NCI-H774 (cell line): Measurements from ENCODE around the gene WSCD1.

Experiments
- DNase-seq: peaks from one replicate; lab custom pipeline; 2025; lab: John Stamatoyannopoulos, UW

Gene WSCD1

GRCh38 chr17:6107791-6108190, 37.6 kb downstream of the WSCD1 start:
- DNase-seq = no peak

GRCh38 chr17:6108382-6108781, 38.2 kb downstream of the WSCD1 start:
- DNase-seq = no peak

- DNase-seq = no peak
Observed at GRCh38 chr17:6108987-6109386, 38.8 kb downstream of the WSCD1 start.

GRCh38 chr17:6109536-6109935, 39.4 kb downstream of the WSCD1 start:
- no peak for DNase-seq

GRCh38 chr17:6110088-6110487, 39.9 kb downstream of the WSCD1 start:
- no peak for DNase-seq

DNA sequence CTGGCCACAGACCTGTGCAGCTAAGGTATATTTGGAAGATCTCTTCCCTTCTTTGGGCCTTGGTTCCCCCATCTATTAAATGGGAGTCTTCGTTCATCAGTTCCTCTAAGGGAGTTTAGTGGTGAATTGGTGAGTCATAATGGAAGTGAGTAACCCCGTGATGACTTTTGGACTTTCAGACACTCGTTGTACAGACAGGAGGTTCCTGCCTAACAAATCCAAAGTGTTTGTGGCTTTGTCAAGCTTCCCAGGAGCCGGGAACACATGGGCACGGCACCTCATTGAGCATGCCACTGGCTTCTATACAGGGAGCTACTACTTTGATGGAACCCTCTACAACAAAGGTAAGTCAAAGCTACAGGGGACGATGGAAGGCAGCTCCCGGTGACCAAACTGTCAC, 40.4 kb downstream of the WSCD1 start:
- no peak for DNase-seq

GRCh38 chr17:6120351-6120750, 50.2 kb downstream of the WSCD1 start:
- no peak for DNase-seq

DNA sequence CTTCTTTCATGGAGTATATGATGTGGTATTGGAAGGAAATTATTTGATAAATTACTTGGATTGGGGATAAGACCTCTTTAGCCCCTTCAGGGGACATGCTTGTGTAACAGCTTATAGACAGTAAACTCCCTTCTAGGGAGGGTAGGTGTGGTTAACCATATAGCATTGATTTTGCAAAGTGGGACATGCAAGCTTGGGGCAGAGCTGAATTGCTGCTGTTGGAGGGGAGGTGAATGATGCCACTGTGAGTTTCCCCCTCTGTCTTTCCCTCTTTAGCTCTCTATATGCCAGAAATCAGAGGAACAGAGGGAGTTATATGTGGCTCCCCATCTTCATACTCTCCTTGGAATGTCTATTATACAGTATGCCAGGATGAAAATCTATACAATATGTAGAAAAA, 54.7 kb downstream of the WSCD1 start:
- no peak for DNase-seq

DNA sequence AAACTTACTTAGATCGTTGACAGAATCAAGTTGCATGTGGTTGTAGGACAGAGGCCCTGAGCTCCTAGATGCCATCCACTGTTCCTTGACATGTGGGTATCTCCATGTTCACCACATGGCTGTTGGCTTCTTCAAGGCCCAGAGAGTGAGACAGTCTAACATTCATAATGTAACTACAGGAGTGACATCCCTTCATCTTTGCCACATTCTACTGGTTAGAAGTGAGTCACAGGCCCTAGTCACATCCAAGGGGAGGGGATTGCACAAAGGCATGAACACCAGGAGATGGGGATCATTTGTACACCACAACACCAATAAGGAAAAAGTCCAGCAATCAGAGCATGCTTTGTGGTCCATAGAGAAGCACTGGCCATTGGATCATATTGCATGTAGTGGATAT, 56.6 kb downstream of the WSCD1 start:
- no peak for DNase-seq

- DNase-seq = no peak
Observed at GRCh38 chr17:6134721-6135120, 64.5 kb downstream of the WSCD1 start.

DNA sequence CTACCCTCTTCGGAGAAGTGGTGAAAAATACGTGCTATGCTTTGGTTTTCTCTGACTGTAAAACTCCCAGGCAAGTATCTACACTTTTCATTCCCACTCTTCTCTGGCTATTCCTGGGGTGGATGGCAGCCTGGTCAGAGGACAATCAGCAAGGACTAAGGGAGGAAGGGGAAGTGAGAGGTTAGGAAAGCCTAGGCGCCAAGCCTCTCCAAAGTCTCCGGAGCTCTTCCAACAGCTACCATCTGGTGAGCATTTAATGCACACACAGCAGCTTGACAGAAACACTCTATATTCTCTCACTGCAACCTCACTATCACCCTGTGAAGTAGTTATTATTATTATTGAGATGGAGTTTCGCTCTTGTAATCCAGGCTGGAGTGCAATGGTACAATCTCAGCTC, 65.1 kb downstream of the WSCD1 start:
- no peak for DNase-seq

GRCh38 chr17:6135996-6136395, 65.8 kb downstream of the WSCD1 start:
- DNase-seq = no peak

DNA sequence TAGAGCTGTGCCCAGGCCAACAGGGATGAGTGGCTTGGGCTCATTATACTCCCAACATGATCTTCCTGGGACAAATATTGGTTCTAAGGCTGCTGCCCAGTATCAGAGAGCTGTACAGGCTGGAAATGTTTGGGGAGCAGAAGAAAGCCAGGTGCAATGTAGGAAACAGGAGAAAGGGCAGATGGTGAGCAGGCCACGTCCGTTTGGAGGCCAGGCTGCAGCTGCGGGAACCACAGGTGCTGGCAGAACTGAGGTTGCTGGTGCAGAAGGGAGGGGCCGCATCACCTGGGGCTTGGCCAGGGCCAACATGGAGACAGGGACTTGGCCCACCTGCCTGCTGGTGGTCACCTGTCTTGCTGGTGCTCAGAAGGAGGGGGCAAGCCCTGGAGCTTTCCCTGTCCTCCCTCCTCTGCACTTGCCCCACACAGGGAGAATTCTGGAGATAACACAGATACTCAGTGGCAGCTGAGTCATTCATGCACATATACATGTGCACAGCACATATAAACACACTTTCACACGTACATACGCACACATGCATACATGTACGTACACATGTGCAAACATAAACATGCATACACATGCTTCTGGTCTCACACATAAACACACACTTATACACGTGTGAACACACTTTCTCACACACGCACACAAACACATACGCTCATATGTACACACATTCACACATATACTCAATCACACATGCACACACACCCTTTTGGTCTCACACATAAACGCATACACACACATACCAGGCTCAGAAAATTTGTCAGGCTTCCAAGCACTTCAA, 67.7 kb downstream of the WSCD1 start:
- peak; percentile 56 for DNase-seq

DNA sequence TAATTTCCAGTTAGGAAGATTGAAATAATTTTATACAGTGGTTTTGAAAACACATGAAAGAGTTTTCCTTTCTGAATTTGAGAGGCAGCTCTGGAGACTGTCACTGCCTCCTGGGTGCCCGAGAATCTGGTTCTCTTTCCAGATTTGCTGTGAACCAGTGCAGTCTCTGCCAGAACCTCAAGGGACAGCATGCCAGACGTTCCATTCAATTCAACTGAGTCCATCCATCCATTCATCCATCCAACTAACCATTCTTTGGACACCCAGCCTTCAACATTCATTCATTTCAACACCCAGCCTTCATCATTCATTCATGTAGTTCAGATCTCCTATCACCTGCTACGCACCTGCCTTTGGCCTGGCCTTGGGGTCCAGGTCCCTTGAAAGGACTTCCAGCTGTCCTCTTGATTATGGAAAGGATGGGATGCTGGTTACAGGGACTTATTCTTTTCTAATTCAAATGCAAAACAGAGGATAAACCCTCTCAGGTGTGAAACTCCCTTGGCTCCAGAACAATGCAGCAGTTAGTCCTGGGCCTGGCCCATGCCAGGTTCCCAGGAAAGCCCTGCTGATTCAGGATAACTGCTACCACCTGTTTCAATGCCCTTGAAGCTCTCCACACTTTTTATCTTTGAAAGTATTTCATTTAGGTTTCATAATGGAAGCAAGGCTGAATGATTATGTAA, 68.7 kb downstream of the WSCD1 start:
- no peak for DNase-seq

DNA sequence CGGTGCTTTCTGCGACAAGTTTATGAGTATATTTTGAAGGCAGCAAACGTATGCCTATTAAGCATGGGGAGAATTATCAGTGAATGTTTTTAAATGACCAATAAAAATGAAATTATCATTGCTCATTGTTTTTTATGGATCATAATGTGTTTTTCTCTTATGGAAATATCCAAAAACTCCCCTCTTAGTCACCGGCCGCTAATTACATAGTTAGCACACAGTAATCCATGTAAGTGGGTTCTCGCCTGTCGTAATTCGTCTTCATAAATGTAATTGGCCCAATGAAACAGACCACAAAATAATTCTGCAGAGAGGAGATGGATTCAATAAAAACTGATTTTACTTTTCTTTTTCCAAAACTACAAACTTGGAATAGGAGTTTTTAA, 69.3 kb downstream of the WSCD1 start:
- no peak for DNase-seq

GRCh38 chr17:6140188-6140587, 70.0 kb downstream of the WSCD1 start:
- DNase-seq = no peak

DNA sequence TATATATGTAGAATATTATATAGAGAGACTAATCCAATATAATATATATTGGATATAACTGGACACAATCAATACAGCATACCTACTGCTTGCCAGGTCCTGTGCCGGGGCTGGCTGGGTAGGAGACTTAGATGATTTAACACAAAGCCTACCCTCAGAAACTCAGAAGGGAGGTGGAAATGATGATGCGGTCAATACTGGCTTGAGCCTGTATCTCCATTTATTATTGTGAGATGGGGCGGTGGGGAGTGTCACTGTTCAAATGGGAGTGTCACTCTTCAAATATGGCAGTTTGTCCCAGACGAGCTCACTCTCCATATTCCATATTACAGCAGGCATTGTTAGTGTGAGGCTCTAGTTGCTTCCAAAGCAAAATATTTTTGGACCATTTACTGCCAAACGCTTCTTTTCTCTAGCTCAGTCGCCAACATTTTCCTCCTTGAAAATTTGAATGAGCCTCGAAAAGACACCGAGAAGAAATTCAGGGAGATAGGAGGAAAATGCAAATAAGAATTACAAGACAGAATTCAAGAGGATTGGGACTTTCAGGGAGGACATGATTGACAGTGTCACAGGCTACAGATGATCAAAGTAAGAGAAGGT, 70.7 kb downstream of the WSCD1 start:
- no peak for DNase-seq

DNA sequence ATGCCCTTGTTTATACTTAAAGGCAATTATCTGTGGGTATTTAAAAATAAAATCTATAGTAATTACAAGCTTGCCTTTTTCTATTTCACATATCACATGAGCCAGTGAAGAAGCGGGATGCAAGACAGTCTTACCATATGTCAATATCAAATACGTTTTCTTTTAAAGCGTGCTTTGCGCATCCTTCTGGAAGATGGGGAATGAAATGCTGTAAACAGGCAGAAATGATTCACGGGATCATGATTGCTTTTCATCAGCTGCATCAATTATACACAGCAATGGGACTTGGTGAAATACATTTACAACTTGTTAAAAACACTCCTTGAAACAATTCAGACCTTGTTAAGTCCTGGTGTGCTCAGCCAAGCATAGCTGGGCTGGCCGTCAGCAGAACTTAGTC, 72.5 kb downstream of the WSCD1 start:
- no peak for DNase-seq

DNA sequence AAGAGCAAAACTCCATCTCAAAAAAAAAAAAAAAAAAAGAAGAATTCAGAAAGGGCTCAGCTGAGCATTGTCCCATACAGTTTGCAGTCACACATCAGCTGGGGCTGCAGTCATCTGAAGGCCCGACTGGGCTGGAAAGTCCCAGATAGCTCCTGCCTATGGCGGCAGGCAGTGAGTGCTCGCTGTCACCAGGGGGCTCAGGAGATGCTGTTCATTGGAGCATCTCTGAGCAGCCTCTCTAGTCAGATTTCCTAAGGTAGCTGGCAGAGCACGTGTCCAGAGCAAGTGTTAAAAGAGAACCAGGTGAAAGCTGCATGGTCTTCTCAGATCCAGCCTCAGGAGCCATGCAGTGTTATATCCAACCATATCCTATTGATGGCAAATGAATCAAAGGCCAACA, 75.8 kb downstream of the WSCD1 start:
- DNase-seq = no peak

- DNase-seq = no peak
Observed at GRCh38 chr17:6147042-6147441, 76.9 kb downstream of the WSCD1 start.

DNA sequence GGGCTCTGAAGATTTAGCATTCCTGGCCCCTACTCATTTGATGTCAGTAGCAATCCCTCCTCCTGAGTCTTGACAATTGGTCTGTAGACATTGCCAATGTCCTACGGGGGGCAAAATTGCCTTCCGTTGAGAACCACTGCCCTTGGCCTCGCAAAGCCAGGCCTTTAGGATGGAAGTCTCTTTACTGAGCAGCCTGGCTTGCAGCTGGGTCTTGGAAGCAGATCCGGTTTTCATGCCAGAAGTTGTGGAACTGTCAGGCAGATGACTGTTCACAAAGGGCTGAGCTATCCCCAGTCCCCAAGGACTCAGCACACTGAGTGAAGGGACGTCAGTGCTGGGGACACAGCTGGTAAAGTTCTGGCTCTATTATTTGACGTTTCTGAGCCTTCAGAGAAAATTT, 83.2 kb downstream of the WSCD1 start:
- DNase-seq = no peak

DNA sequence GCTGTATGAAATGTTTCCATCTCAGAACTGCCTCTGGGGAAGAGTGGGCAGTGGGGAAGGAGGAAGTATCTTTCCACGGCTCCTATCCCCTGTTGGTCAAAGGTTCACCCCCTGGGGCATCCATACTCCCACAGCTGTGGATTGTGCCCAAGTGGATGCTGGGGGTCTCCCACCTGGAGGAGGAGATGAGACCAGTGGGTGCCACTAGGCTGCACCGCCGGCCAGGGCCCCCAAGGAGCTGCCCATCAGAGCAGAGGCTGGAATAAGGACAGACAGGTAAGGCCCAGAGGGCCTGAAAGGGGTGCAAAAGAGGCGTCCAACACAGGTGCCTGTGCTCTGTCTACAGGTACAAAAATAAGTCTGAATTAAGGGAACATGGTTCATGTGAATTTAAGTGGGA, 87.5 kb downstream of the WSCD1 start:
- no peak for DNase-seq

DNA sequence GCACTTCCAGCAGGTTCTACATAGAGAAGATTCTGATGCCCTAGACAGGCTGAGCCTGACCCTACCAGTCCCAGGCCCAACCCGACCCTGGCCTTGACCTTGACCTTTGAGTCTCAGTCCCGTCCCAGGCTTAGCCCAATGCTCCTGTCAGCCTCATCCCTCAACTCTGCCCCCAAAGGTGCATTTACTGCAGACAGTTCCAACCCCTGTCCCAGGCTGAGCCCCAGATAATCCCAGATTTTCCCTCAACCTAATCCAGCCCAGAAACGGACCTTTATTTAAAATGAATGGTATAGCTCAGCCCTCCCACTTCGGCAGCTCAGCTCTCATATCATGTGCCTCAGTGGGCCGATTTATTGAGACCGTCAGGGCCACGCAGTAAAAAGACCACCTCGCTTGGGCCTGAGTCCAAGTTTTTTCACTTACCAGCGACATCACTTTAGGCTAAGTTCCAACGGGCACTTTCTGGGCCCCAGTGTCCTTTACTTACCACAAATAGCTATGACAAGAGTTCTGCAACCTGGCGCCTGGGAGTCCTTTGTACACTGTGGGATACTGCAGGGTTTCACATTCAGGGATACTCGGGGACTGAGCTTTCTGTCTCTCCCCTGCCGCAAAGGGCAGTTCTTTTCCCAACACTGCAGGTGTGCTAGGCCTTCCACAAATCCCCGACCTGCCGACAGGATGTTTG, 89.5 kb downstream of the WSCD1 start:
- no peak for DNase-seq
